SW 1271 (cell line): Measurements from ENCODE around the gene IRAK4.

Experiments
- DNase-seq, 2 experiments: peaks; one replicate each; lab custom pipeline; 2025; lab: John Stamatoyannopoulos, UW

IRAK4 gene

GRCh38 chr12:43766291-43766690, 7.5 kb downstream of the IRAK4 start:
- DNase-seq: no peak

GRCh38 chr12:43776498-43776897, 17.7 kb downstream of the IRAK4 start:
- peak in 1 of 2 experiments; percentile 40 for DNase-seq

GRCh38 chr12:43786899-43787693, 28.3 kb downstream of the IRAK4 start:
- DNase-seq: no peak

- DNase-seq: no peak
These were observed 31.2 kb downstream of the IRAK4 start for GRCh38 chr12:43789941-43790340.

GRCh38 chr12:43795716-43796280, 37.0 kb downstream of the IRAK4 start:
- no peak for DNase-seq

GRCh38 chr12:43797561-43798217, 38.9 kb downstream of the IRAK4 start:
- no peak for DNase-seq

- DNase-seq: no peak
These were observed 46.6 kb downstream of the IRAK4 start for GRCh38 chr12:43805149-43805859.

GRCh38 chr12:43805860-43806736, 47.3 kb downstream of the IRAK4 start, which contains the start of gene TWF1:
Gene TWF1 (minus strand): TSS chr12:43806317. CDS start chr12:43806245, 72 bp downstream.
- DNase-seq: peak; percentile 13 to 71

- DNase-seq: peak in 1 of 2 experiments; percentile 37
These were observed 48.0 kb downstream of the IRAK4 start for GRCh38 chr12:43806737-43807072.

GRCh38 chr12:43807386-43807785, 48.6 kb downstream of the IRAK4 start:
- DNase-seq: no peak

GRCh38 chr12:43812057-43812456, 53.3 kb downstream of the IRAK4 start:
- DNase-seq: no peak

- DNase-seq: no peak
These were observed 54.2 kb downstream of the IRAK4 start for GRCh38 chr12:43812926-43813325.

- DNase-seq: no peak
These were observed 56.7 kb downstream of the IRAK4 start for GRCh38 chr12:43815416-43815815.

- DNase-seq: no peak
These were observed 57.4 kb downstream of the IRAK4 start for GRCh38 chr12:43816168-43816567.

GRCh38 chr12:43824207-43824775, 65.5 kb downstream of the IRAK4 start:
- no peak for DNase-seq

- DNase-seq: no peak
These were observed 67.9 kb downstream of the IRAK4 start for GRCh38 chr12:43826681-43827080.

GRCh38 chr12:43827093-43827492, 68.3 kb downstream of the IRAK4 start:
- no peak for DNase-seq

GRCh38 chr12:43832463-43833168, 73.9 kb downstream of the IRAK4 start:
- DNase-seq: no peak

- DNase-seq: no peak
These were observed 76.5 kb downstream of the IRAK4 start for GRCh38 chr12:43835264-43835655.

- DNase-seq: no peak
These were observed 77.1 kb downstream of the IRAK4 start, which contains the start of gene TMEM117 for GRCh38 chr12:43835656-43836474. Gene TMEM117 (plus strand): TSS chr12:43836081.
